Breast epithelium (tissue), 4 donors: Measurements from ENCODE around the gene KLHDC8A. TPM values are rescaled to one million over a fixed set of nuclear protein-coding genes. Genes with fewer than 3 reads are reported as not detected.

Experiments used
- DNase-seq, 2 donors: peaks; one replicate each; pipeline ENCODE4 v3.0.0-alpha.2; 2019; ENCODE audit warnings: low spot score in 2 of 2
- H3K27ac ChIP-seq, 2 donors: fragments of 200-600 bp; sonication (generic) in 1 of 2; one replicate each; pipeline ENCODE4 v1.5.1; 2016 to 2019; ENCODE audit warnings: mild to moderate bottlenecking in 1 of 2
- H3K27me3 ChIP-seq, 2 donors: fragments of 200-600 bp; sonication (generic) in 1 of 2; one replicate each; pipeline versions ENCODE4 v1.5.1 to v1.6.0; 2017 to 2019; ENCODE audit warnings: control low read depth in 1 of 2, mild to moderate bottlenecking in 1 of 2
- H3K36me3 ChIP-seq: fragments of 200-600 bp; one replicate; pipeline ENCODE4 v1.5.1; 2019
- H3K4me1 ChIP-seq, 2 donors: fragments of 200-600 bp; sonication (generic); one replicate each; pipeline ENCODE4 v1.5.1; 2016 to 2019; ENCODE audit warnings: control low read depth in 1 of 2
- H3K4me3 ChIP-seq, 3 donors: fragments of 200-600 bp; sonication (generic); 1 replicate in 2 of 3; 2 replicates in 1 of 3; pipeline ENCODE4 v1.5.1; 2016 to 2019; ENCODE audit warnings: mild to moderate bottlenecking in 3 of 3, moderate library complexity in 2 of 3
- H3K9me3 ChIP-seq, 2 donors: fragments of 200-600 bp; sonication (generic) in 1 of 2; one replicate each; pipeline ENCODE4 v1.5.1; 2016 to 2019; ENCODE audit warnings: control low read depth in 1 of 2
- POLR2A ChIP-seq: fragments of 450-650 bp; IDR thresholded peaks from one replicate; pipeline ENCODE4 v1.6.1; 2016; ENCODE audit warnings: antibody characterized with exemption, mild to moderate bottlenecking, moderate library complexity
- POLR2AphosphoS5 ChIP-seq, 3 donors: sonication (generic); formaldehyde crosslinking; IDR thresholded peaks; one replicate each; pipeline ENCODE4 v1.6.1; 2017; ENCODE audit warnings: antibody characterized with exemption in 3 of 3
- intact Hi-C: fragments of 100-400 bp; cut with DNase I; formaldehyde crosslinking; loops from one replicate; pipeline ENCODE4 v1.15.1; 2023; ENCODE audit warnings: low total_unique reads
- total RNA-seq, 3 donors: library from RNA; depleted of rRNA; stranded (reverse); fragments of >200 nt; gene quantifications; one replicate each; pipeline ENCODE4 v1.1.0, GENCODE V29; 2016
- TF ChIP-seq, protein P1 (sequence below), 3 donors: fragments of 450-650 bp; IDR thresholded peaks; one replicate each; pipeline ENCODE4 v1.5.1; 2016 to 2017; ENCODE audit warnings: antibody characterized with exemption in 3 of 3, mild to moderate bottlenecking in 3 of 3, moderate library complexity in 3 of 3

Gene KLHDC8A
- total RNA-seq, 3 donors from 2014 or later: not detected

GRCh38 chr1:205329719-205330118 lies 27.0 kb downstream of the KLHDC8A start:
- no peaks in the 10 kb centered on the region for H3K4me1 ChIP-seq
- DNase-seq: no peak
- no peak overlapping the region for H3K4me3 ChIP-seq
- H3K27ac ChIP-seq: no peak overlapping the region
- H3K36me3 ChIP-seq: no peaks in the 10 kb centered on the region
- TF ChIP-seq, protein P1, sequence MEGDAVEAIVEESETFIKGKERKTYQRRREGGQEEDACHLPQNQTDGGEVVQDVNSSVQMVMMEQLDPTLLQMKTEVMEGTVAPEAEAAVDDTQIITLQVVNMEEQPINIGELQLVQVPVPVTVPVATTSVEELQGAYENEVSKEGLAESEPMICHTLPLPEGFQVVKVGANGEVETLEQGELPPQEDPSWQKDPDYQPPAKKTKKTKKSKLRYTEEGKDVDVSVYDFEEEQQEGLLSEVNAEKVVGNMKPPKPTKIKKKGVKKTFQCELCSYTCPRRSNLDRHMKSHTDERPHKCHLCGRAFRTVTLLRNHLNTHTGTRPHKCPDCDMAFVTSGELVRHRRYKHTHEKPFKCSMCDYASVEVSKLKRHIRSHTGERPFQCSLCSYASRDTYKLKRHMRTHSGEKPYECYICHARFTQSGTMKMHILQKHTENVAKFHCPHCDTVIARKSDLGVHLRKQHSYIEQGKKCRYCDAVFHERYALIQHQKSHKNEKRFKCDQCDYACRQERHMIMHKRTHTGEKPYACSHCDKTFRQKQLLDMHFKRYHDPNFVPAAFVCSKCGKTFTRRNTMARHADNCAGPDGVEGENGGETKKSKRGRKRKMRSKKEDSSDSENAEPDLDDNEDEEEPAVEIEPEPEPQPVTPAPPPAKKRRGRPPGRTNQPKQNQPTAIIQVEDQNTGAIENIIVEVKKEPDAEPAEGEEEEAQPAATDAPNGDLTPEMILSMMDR (IDR thresholded peaks at IDR 0.05): no peak
- TF ChIP-seq POLR2AphosphoS5 (IDR thresholded peaks at IDR 0.05): no peak
- intact Hi-C loops: no loop called here
- peaks cover 0 to 6% of the 10 kb centered on the region in 2 donors for H3K27me3 ChIP-seq
- H3K9me3 ChIP-seq: no peaks in the 10 kb centered on the region

DNA sequence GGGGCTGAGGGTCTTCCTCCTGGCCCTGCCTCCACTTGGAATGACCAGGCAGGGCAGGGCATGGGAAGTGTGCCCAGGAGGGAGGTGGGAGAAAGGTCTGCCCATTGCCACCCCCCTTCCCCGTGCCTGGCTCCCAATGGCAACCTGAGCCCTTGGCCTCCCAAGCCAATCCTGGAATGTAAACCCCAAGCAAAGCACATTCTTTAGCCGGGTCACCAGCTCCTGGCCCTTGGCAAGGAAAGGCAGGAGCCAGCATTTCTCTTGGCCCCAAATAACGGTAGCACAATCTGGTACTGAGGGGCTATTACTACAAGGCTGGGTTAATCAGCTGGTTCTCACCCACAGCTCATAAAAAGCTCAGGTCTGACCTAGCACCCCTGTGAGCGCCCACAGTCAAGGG lies 28.2 kb downstream of the KLHDC8A start:
- intact Hi-C loops: loop anchor here (1.0 kb wide), 1 partner anchor 17 kb away; no protein-coding TSS in a partner anchor
- no peak for DNase-seq
- TF ChIP-seq POLR2A: no peak
- no peak for TF ChIP-seq POLR2AphosphoS5 (IDR thresholded peaks at IDR 0.05)
- TF ChIP-seq, protein P1 (IDR thresholded peaks at IDR 0.05): no peak
- Histone ChIP-seq H3K4me1 (no peaks in the 10 kb centered on the region), H3K4me3 (no peak overlapping the region), H3K36me3 (no peaks in the 10 kb centered on the region), H3K27me3 (peaks cover 0 to 6% of the 10 kb centered on the region in 2 donors), H3K27ac (no peak overlapping the region), H3K9me3 (no peaks in the 10 kb centered on the region)

DNA sequence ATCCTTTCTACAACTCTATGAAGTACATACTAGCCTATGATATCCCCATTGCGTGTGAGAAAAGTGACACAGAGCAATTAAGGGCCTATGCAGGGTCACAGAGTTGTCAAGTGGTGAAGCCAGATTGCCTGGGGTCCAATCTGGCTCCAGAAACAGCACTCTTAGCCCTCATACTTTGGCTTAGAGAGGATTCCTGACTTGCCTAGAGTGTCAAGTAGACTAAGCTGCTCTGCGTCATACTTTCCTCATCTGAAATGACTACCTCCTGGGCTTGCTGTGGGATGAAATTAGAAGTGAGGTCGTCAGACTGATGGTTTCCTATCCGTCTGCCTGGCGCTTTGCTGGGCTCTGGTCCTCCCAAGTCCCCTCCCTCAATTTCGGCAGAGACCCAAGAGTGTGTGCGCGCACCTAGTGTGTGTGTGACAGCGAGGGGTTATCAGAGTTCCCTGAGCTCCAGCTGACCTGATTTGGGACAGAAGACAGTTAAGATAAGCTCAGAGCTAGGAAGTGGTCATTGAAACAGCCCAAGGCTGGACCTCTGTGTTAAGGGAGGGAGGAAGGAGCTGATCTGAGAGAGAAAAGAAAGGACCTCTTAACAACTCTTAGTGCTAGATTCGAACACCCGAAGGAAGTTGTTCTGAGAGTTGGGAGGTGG lies 29.8 kb downstream of the KLHDC8A start:
- H3K27me3 ChIP-seq: peaks cover 0 to 6% of the 10 kb centered on the region in 2 donors
- no peaks in the 10 kb centered on the region for H3K36me3 ChIP-seq
- no peak for DNase-seq
- H3K9me3 ChIP-seq: no peaks in the 10 kb centered on the region
- H3K27ac ChIP-seq: no peak overlapping the region
- no peaks in the 10 kb centered on the region for H3K4me1 ChIP-seq
- intact Hi-C loops: no loop called here
- TF ChIP-seq POLR2AphosphoS5 (IDR thresholded peaks at IDR 0.05): no peak
- no peak overlapping the region for H3K4me3 ChIP-seq

GRCh38 chr1:205325334-205325884 lies 31.3 kb downstream of the KLHDC8A start:
- DNase-seq: peak in 1 of 2 donors; percentile 55
- Histone ChIP-seq H3K4me1 (no peaks in the 10 kb centered on the region), H3K27ac (no peak overlapping the region), H3K4me3 (no peak overlapping the region), H3K27me3 (peaks cover 0 to 6% of the 10 kb centered on the region in 2 donors), H3K9me3 (no peaks in the 10 kb centered on the region), H3K36me3 (no peaks in the 10 kb centered on the region)
- TF ChIP-seq, protein P1 (IDR thresholded peaks at IDR 0.05): peak; percentile 43 to 78 (median 76)
- peak in 1 of 3 donors; percentile 43 for TF ChIP-seq POLR2AphosphoS5 (IDR thresholded peaks at IDR 0.05)
- no peak for TF ChIP-seq POLR2A
- intact Hi-C loops: no loop called here

DNA sequence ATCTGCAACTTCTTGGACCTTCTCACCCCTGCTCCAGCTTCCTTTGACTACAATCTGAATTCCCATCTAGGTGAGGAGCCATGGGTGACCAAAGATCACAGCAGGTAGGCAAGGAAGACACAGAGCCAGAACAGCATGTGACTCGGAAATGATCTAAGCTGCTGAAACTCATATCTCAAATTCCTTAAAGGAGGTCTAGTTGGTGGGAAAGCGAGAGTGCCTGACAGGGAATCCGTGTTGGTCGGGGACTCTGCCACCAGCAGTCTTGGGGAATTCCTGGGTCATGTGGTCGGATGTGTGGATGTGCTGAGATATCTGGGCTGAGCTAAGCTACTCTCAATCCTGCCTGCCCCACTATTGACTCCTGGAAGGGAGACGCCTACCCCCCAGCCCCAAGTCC lies 31.9 kb downstream of the KLHDC8A start:
- DNase-seq: no peak
- no peak overlapping the region for H3K4me3 ChIP-seq
- peaks cover 0 to 6% of the 10 kb centered on the region in 2 donors for H3K27me3 ChIP-seq
- intact Hi-C loops: loop anchor here (5.0 kb wide), 1 partner anchor 52 kb away; no protein-coding TSS in a partner anchor
- no peak overlapping the region for H3K27ac ChIP-seq
- H3K9me3 ChIP-seq: no peaks in the 10 kb centered on the region
- no peak for TF ChIP-seq POLR2AphosphoS5 (IDR thresholded peaks at IDR 0.05)
- TF ChIP-seq, protein P1 (IDR thresholded peaks at IDR 0.05): no peak
- no peak for TF ChIP-seq POLR2A
- H3K36me3 ChIP-seq: no peaks in the 10 kb centered on the region
- H3K4me1 ChIP-seq: no peaks in the 10 kb centered on the region
